HG03097 (cell line): ENCODE measurements around the gene CHST15.

Source experiments
- ATAC-seq: cut with Tn5 transposase; IDR thresholded peaks from one replicate; pipeline ENCODE4 v1.9.1; 2021; ENCODE audit not compliant: unreplicated experiment, low FRiP score

Gene CHST15

GRCh38 chr10:124003481-124003870 lies 89.9 kb downstream of the CHST15 start:
- no peak for ATAC-seq

- no peak for ATAC-seq
These were observed 90.4 kb downstream of the CHST15 start for GRCh38 chr10:124003070-124003419.

GRCh38 chr10:124002391-124003069 lies 90.9 kb downstream of the CHST15 start:
- no peak for ATAC-seq

- ATAC-seq: no peak
These were observed 91.8 kb downstream of the CHST15 start for GRCh38 chr10:124001391-124002148.

GRCh38 chr10:124000792-124001201 lies 92.6 kb downstream of the CHST15 start:
- no peak for ATAC-seq

- no peak for ATAC-seq
These were observed 93.3 kb downstream of the CHST15 start for GRCh38 chr10:123999956-124000615.

- ATAC-seq: no peak
These were observed 94.1 kb downstream of the CHST15 start for GRCh38 chr10:123999261-123999660.

- no peak for ATAC-seq
These were observed 94.9 kb downstream of the CHST15 start for GRCh38 chr10:123998197-123999141.

- ATAC-seq: no peak
These were observed 95.8 kb downstream of the CHST15 start for GRCh38 chr10:123997486-123998196.

GRCh38 chr10:123997013-123997412 lies 96.4 kb downstream of the CHST15 start:
- ATAC-seq: no peak

- no peak for ATAC-seq
These were observed 97.1 kb downstream of the CHST15 start for GRCh38 chr10:123996302-123996701.

GRCh38 chr10:123995461-123996131 lies 97.8 kb downstream of the CHST15 start:
- ATAC-seq: no peak

GRCh38 chr10:123995082-123995460 lies 98.3 kb downstream of the CHST15 start:
- ATAC-seq: no peak

- no peak for ATAC-seq
These were observed 98.8 kb downstream of the CHST15 start for GRCh38 chr10:123994417-123995081.

GRCh38 chr10:123993534-123994416 lies 99.6 kb downstream of the CHST15 start:
- ATAC-seq: no peak

GRCh38 chr10:123991611-123992570 lies 101.5 kb downstream of the CHST15 start:
- no peak for ATAC-seq

- ATAC-seq: no peak
These were observed 102.5 kb downstream of the CHST15 start for GRCh38 chr10:123990889-123991288.
